Thoracic aorta (tissue), 2 donors: ENCODE data around the gene ITSN2. TPM values are rescaled to one million over a fixed set of nuclear protein-coding genes. Genes with fewer than 3 reads are reported as not detected.
"Not testable (repeated sequence)": the region's sequence is repeated elsewhere in the genome, so short reads cannot be mapped to it uniquely, and the experiment has no call there.

Experiments used
- ATAC-seq: fragments of 150-250 bp; one replicate; pipeline ENCODE4 v1.8.0; 2017; ENCODE audit warnings: low read depth; ENCODE audit not compliant: insufficient number of reproducible peaks, low FRiP score
- DNase-seq: peaks from one replicate; pipeline ENCODE4 v3.0.0-alpha.2; 2020; ENCODE audit warnings: low spot score
- H3K27ac ChIP-seq, 2 donors: fragments of 200-600 bp; sonication (generic); 1 replicate in 1 of 2; 2 replicates in 1 of 2; pipeline ENCODE4 v1.5.1; 2016; ENCODE audit warnings: mild to moderate bottlenecking in 2 of 2, moderate library complexity in 2 of 2
- H3K27me3 ChIP-seq: fragments of 200-600 bp; sonication (generic); replicated peaks from 2 replicates; pipeline ENCODE4 v1.6.0; 2016; ENCODE audit warnings: mild to moderate bottlenecking; ENCODE audit not compliant: insufficient read depth
- H3K36me3 ChIP-seq: fragments of 200-600 bp; sonication (generic); one replicate; pipeline ENCODE4 v1.5.1; 2016
- H3K4me1 ChIP-seq, 2 donors: fragments of 200-600 bp; sonication (generic); 1 replicate in 1 of 2; 2 replicates in 1 of 2; pipeline versions ENCODE4 v1.5.1 to v1.6.0; 2016; ENCODE audit warnings: low read depth in 2 of 2, mild to moderate bottlenecking in 1 of 2; ENCODE audit not compliant: control insufficient read depth in 1 of 2
- H3K4me3 ChIP-seq: fragments of 200-600 bp; sonication (generic); 2 replicates; pipeline ENCODE4 v1.5.1; 2016; ENCODE audit warnings: mild to moderate bottlenecking
- H3K9me3 ChIP-seq: fragments of 200-600 bp; sonication (generic); 2 replicates; pipeline ENCODE4 v1.5.1; 2016
- CTCF ChIP-seq: fragments of 200-600 bp; sonication (generic); IDR thresholded peaks from one replicate; pipeline ENCODE4 v1.5.1; 2019; ENCODE audit warnings: antibody characterized with exemption
- total RNA-seq, 2 donors: library from RNA; depleted of rRNA; stranded (reverse); fragments of >200 nt; gene quantifications; one replicate each; pipeline versions ENCODE4 v1.1.0 to v1.2.3, GENCODE V29; 2016

ITSN2 gene
- 100 to 1,000 TPM in 1 of 2 donors, 10 to 100 TPM in 1; 64.0 to 121 TPM for total RNA-seq

GRCh38 chr2:24360050-24360962 is at the start of gene ITSN2:
Gene ITSN2, minus strand, starts transcription at chr2:24360536. Its CDS starts 32,454 bp downstream, at chr2:24328082.
- H3K9me3 ChIP-seq, result no peaks in the 10 kb centered on the region
- ATAC-seq (peak; percentile 75), DNase-seq (peak; percentile 24)
- H3K4me1 ChIP-seq, result peaks cover 22 to 29% of the 10 kb centered on the region in 2 donors
- TF ChIP-seq CTCF, result no peak
- no peaks in the 10 kb centered on the region for H3K27me3 ChIP-seq
- H3K4me3 ChIP-seq, result peak within 1 kb of the TSS; percentile 86
- H3K27ac ChIP-seq, result peak within 1 kb of the TSS; percentile 95 to 97
- H3K36me3 ChIP-seq, result no peaks in the 10 kb centered on the region

- no peak overlapping the region for H3K4me3 ChIP-seq
- ATAC-seq (no peak), DNase-seq (no peak)
- no peaks in the 10 kb centered on the region for H3K36me3 ChIP-seq
- no peaks in the 10 kb centered on the region for H3K4me1 ChIP-seq
- H3K27ac ChIP-seq, result no peak overlapping the region
- no peaks in the 10 kb centered on the region for H3K27me3 ChIP-seq
- no peaks in the 10 kb centered on the region for H3K9me3 ChIP-seq
- TF ChIP-seq CTCF, result no peak
Observed at GRCh38 chr2:24409171-24409570, 48.8 kb upstream of the ITSN2 start.

GRCh38 chr2:24408704-24409103 is 48.4 kb upstream of the ITSN2 start:
- not testable (repeated sequence) for H3K36me3 ChIP-seq, ATAC-seq, DNase-seq, H3K4me3 ChIP-seq, H3K27ac ChIP-seq, H3K4me1 ChIP-seq, H3K9me3 ChIP-seq, H3K27me3 ChIP-seq

- Histone ChIP-seq H3K27me3 (no peaks in the 10 kb centered on the region), H3K27ac (no peak overlapping the region), H3K4me1 (peaks cover 0 to 6% of the 10 kb centered on the region in 2 donors), H3K36me3 (no peaks in the 10 kb centered on the region), H3K4me3 (no peak overlapping the region), H3K9me3 (no peaks in the 10 kb centered on the region)
- no peak for TF ChIP-seq CTCF
- ATAC-seq, result no peak
- DNase-seq, result no peak
Observed at GRCh38 chr2:24404491-24404921, 44.2 kb upstream of the ITSN2 start.

GRCh38 chr2:24403832-24404212 is 43.5 kb upstream of the ITSN2 start:
- DNase-seq, result no peak
- TF ChIP-seq CTCF, result no peak
- H3K36me3 ChIP-seq, result no peaks in the 10 kb centered on the region
- H3K4me3 ChIP-seq, result no peak overlapping the region
- no peaks in the 10 kb centered on the region for H3K9me3 ChIP-seq
- H3K4me1 ChIP-seq, result peaks cover 0 to 6% of the 10 kb centered on the region in 2 donors
- no peak overlapping the region for H3K27ac ChIP-seq
- ATAC-seq, result no peak
- no peaks in the 10 kb centered on the region for H3K27me3 ChIP-seq
